T-helper 2 cell treated with Interferon-gamma antibody and Interleukin-4, amounts not matched to agents 5 μg/mL and 100 μg/mL, for 36 hours (primary cell): ENCODE data around the gene BECN2.

ENCODE experiments used
- DNase-seq: peaks from one replicate; pipeline ENCODE4 v3.0.0; 2021; ENCODE audit warnings: low spot score
- H3K27ac Mint-ChIP-seq: one replicate; pipeline ENCODE4 v1.8.0; 2021; ENCODE audit warnings: mild to moderate bottlenecking, mixed read lengths
- H3K27me3 Mint-ChIP-seq: one replicate; pipeline ENCODE4 v1.8.0; 2021; ENCODE audit warnings: low read depth, mixed read lengths
- H3K36me3 Mint-ChIP-seq: one replicate; pipeline ENCODE4 v1.8.0; 2021; ENCODE audit warnings: low read depth, mixed read lengths
- H3K4me1 Mint-ChIP-seq: one replicate; pipeline ENCODE4 v1.8.0; 2021; ENCODE audit warnings: low read depth, mixed read lengths
- H3K4me3 Mint-ChIP-seq: one replicate; pipeline ENCODE4 v1.8.0; 2022; ENCODE audit warnings: mild to moderate bottlenecking, moderate library complexity, mixed read lengths
- H3K9me3 Mint-ChIP-seq: one replicate; pipeline ENCODE4 v1.8.0; 2021; ENCODE audit warnings: mixed read lengths

Gene BECN2

GRCh38 chr1:241957692-241958494 lies at the start of gene BECN2:
Gene BECN2 (plus strand): TSS chr1:241957767. CDS start chr1:241957767, 0 bp downstream.
- no peaks in the 10 kb centered on the region for H3K36me3 Mint-ChIP-seq
- H3K9me3 Mint-ChIP-seq, result no peaks in the 10 kb centered on the region
- no peaks in the 10 kb centered on the region for H3K4me1 Mint-ChIP-seq
- no peaks in the 10 kb centered on the region for H3K27me3 Mint-ChIP-seq
- no peak within 1 kb of the TSS for H3K27ac Mint-ChIP-seq
- H3K4me3 Mint-ChIP-seq, result no peak within 1 kb of the TSS
- no peak for DNase-seq

GRCh38 chr1:241916196-241916595 lies 41.4 kb upstream of the BECN2 start:
- Mint-ChIP-seq H3K9me3 (no peaks in the 10 kb centered on the region), H3K4me3 (no peak overlapping the region), H3K36me3 (no peaks in the 10 kb centered on the region), H3K27ac (no peak overlapping the region), H3K4me1 (no peaks in the 10 kb centered on the region), H3K27me3 (no peaks in the 10 kb centered on the region)
- DNase-seq, result no peak

GRCh38 chr1:241917487-241917886 lies 40.1 kb upstream of the BECN2 start:
- DNase-seq, result no peak
- Mint-ChIP-seq H3K4me3 (no peak overlapping the region), H3K4me1 (no peaks in the 10 kb centered on the region), H3K27ac (no peak overlapping the region), H3K9me3 (no peaks in the 10 kb centered on the region), H3K27me3 (no peaks in the 10 kb centered on the region), H3K36me3 (no peaks in the 10 kb centered on the region)

GRCh38 chr1:241918879-241919278 lies 38.7 kb upstream of the BECN2 start:
- Mint-ChIP-seq H3K27me3 (no peaks in the 10 kb centered on the region), H3K4me1 (no peaks in the 10 kb centered on the region), H3K9me3 (no peaks in the 10 kb centered on the region), H3K36me3 (no peaks in the 10 kb centered on the region), H3K27ac (no peak overlapping the region), H3K4me3 (no peak overlapping the region)
- no peak for DNase-seq

- Mint-ChIP-seq H3K4me3 (no peak overlapping the region), H3K9me3 (no peaks in the 10 kb centered on the region), H3K4me1 (no peaks in the 10 kb centered on the region)
These were observed 33.3 kb upstream of the BECN2 start for GRCh38 chr1:241924080-241924808.

GRCh38 chr1:241926141-241926540 lies 31.4 kb upstream of the BECN2 start:
- H3K9me3 Mint-ChIP-seq, result no peaks in the 10 kb centered on the region
- no peaks in the 10 kb centered on the region for H3K27me3 Mint-ChIP-seq
- no peak for DNase-seq
- H3K36me3 Mint-ChIP-seq, result no peaks in the 10 kb centered on the region
- no peak overlapping the region for H3K27ac Mint-ChIP-seq
- H3K4me1 Mint-ChIP-seq, result no peaks in the 10 kb centered on the region
- H3K4me3 Mint-ChIP-seq, result no peak overlapping the region

More at GRCh38 chr1:241924080-241924808, 33.3 kb upstream of the BECN2 start:
- Mint-ChIP-seq H3K36me3 (no peaks in the 10 kb centered on the region), H3K27me3 (no peaks in the 10 kb centered on the region), H3K27ac (no peak overlapping the region)
- DNase-seq, result no peak

GRCh38 chr1:241927321-241927720 lies 30.2 kb upstream of the BECN2 start:
- DNase-seq, result no peak
- H3K4me3 Mint-ChIP-seq, result no peak overlapping the region
- H3K27ac Mint-ChIP-seq, result no peak overlapping the region
- H3K36me3 Mint-ChIP-seq, result no peaks in the 10 kb centered on the region
- H3K4me1 Mint-ChIP-seq, result no peaks in the 10 kb centered on the region
- H3K27me3 Mint-ChIP-seq, result no peaks in the 10 kb centered on the region
- H3K9me3 Mint-ChIP-seq, result no peaks in the 10 kb centered on the region

GRCh38 chr1:241932845-241933244 lies 24.7 kb upstream of the BECN2 start:
- no peaks in the 10 kb centered on the region for H3K9me3 Mint-ChIP-seq
- H3K36me3 Mint-ChIP-seq, result no peaks in the 10 kb centered on the region
- H3K4me1 Mint-ChIP-seq, result peaks cover 1% of the 10 kb centered on the region
- no peak overlapping the region for H3K27ac Mint-ChIP-seq
- H3K27me3 Mint-ChIP-seq, result peaks cover 3% of the 10 kb centered on the region
- H3K4me3 Mint-ChIP-seq, result no peak overlapping the region
- DNase-seq, result no peak

GRCh38 chr1:241934201-241934848 lies 23.2 kb upstream of the BECN2 start:
- Mint-ChIP-seq H3K4me1 (peaks cover 1% of the 10 kb centered on the region), H3K27ac (no peak overlapping the region), H3K9me3 (no peaks in the 10 kb centered on the region), H3K4me3 (no peak overlapping the region), H3K27me3 (peaks cover 3% of the 10 kb centered on the region), H3K36me3 (no peaks in the 10 kb centered on the region)
- no peak for DNase-seq

GRCh38 chr1:241934866-241935265 lies 22.7 kb upstream of the BECN2 start:
- no peaks in the 10 kb centered on the region for H3K36me3 Mint-ChIP-seq
- H3K4me3 Mint-ChIP-seq, result no peak overlapping the region
- H3K4me1 Mint-ChIP-seq, result peaks cover 1% of the 10 kb centered on the region
- H3K9me3 Mint-ChIP-seq, result no peaks in the 10 kb centered on the region
- DNase-seq, result no peak
- no peak overlapping the region for H3K27ac Mint-ChIP-seq
- peaks cover 3% of the 10 kb centered on the region for H3K27me3 Mint-ChIP-seq

GRCh38 chr1:241939798-241940197 lies 17.8 kb upstream of the BECN2 start:
- H3K27me3 Mint-ChIP-seq, result no peaks in the 10 kb centered on the region
- no peaks in the 10 kb centered on the region for H3K36me3 Mint-ChIP-seq
- no peaks in the 10 kb centered on the region for H3K4me1 Mint-ChIP-seq
- no peak for DNase-seq
- no peak overlapping the region for H3K4me3 Mint-ChIP-seq
- H3K27ac Mint-ChIP-seq, result no peak overlapping the region
- H3K9me3 Mint-ChIP-seq, result no peaks in the 10 kb centered on the region

- no peaks in the 10 kb centered on the region for H3K9me3 Mint-ChIP-seq
- no peaks in the 10 kb centered on the region for H3K27me3 Mint-ChIP-seq
- DNase-seq, result no peak
- no peak overlapping the region for H3K4me3 Mint-ChIP-seq
- no peaks in the 10 kb centered on the region for H3K4me1 Mint-ChIP-seq
- H3K27ac Mint-ChIP-seq, result no peak overlapping the region
- H3K36me3 Mint-ChIP-seq, result no peaks in the 10 kb centered on the region
These were observed 14.8 kb upstream of the BECN2 start for GRCh38 chr1:241942738-241943137.

- no peaks in the 10 kb centered on the region for H3K4me1 Mint-ChIP-seq
- H3K4me3 Mint-ChIP-seq, result no peak overlapping the region
- H3K9me3 Mint-ChIP-seq, result no peaks in the 10 kb centered on the region
- no peaks in the 10 kb centered on the region for H3K36me3 Mint-ChIP-seq
- no peak overlapping the region for H3K27ac Mint-ChIP-seq
- H3K27me3 Mint-ChIP-seq, result no peaks in the 10 kb centered on the region
- no peak for DNase-seq
These were observed 13.3 kb upstream of the BECN2 start for GRCh38 chr1:241944300-241944699.

- Mint-ChIP-seq H3K27ac (no peak overlapping the region), H3K27me3 (no peaks in the 10 kb centered on the region), H3K9me3 (no peaks in the 10 kb centered on the region), H3K4me1 (no peaks in the 10 kb centered on the region), H3K36me3 (no peaks in the 10 kb centered on the region), H3K4me3 (no peak overlapping the region)
- DNase-seq, result no peak
These were observed 10.2 kb upstream of the BECN2 start for GRCh38 chr1:241947354-241947753.
